Esophagus mucosa (tissue), 1 donor: ENCODE results near the gene ARHGAP6. TPM values are rescaled to one million over a fixed set of nuclear protein-coding genes. Genes with fewer than 3 reads are reported as not detected.

Source experiments
- ATAC-seq: fragments of 200-7000 bp; cut with Tn5 transposase; one replicate; pipeline ENCODE4 v1.9.1; 2020
- total RNA-seq: library from RNA; stranded (reverse); gene quantifications from one replicate; pipeline ENCODE4 v1.2.4, GENCODE V29; 2023
- donor health status: DM: yes; HTN: yes; CAD: no.

Gene ARHGAP6
- total RNA-seq, 1 donor from 2014 or later, result 0.56 TPM

DNA sequence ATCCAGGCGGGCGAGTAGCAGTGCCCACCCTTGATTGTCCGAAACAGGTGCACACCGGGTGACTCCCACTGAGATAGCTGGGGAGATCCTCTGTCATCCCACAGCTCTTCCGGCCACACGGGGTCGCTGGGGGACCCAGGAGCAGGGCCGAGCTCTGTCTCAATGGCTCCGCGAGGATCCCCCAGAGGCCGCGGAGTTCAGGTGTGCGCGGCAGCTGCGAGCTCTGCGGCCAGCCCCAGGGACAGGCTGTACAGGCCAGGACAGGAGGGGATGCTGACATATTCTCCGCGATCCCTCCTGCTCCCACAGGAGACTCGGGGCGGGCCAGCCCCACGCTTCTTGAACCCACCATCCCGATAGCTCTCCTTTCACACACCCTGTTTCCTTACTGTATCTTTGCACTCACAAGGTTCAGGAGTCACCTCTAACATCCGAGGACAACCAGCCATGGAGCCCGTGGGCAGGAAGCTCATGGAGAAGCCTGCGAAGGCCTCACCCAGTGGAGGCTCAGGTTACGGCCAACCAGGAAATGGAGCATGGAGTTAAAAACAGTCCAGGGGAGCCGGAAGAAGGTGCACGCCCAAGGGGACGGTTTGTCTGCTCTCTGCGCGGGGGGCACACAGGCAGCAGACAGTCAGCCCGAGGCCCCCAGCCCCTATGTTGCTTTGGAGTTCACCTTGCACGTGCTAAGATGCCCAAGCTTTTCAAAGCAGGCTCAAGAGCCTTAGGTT lies 450.4 kb downstream of the ARHGAP6 start:
- peak; percentile 35 for ATAC-seq

DNA sequence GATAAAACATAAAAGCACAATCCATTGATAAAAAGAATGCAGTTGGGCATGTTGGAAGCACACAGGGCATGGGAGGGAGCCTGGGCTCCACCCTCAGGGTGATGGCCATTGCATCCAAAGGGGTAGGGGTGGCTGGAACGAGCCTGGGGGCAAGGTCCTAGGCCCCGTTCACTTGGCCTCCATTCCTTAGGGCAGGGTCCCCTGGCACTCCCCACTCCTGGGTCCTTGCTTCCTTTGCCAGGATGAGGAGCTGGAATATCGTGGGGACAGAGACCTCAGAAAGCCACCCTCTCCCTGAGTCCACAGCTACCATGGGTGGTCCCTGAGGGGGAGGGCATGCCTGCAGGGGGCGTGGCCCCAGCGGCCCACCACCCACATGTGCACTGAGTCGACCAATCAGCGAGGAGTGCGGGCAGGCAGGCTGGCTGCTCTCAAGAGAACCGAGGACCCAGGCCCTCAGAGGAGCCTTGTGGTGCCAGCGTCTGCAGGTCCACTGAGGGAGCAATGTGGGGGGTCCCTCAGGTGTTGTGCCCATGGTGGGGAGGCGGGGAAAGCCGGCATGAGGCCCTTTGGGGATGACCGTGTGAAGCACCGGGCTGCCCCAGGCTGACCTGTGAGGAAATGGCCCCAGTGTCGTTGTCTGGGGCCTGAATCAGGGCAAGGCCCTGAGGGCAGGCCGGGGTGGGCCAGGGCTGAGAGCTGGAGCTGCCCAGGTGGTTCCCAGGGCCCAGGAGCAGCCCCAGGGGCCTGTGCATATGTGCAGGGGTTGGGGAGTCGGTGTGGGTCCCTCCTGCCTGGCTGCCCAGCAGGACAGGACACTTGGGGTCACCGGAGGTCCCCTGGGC lies 451.2 kb downstream of the ARHGAP6 start:
- ATAC-seq, result peak; percentile 13

DNA sequence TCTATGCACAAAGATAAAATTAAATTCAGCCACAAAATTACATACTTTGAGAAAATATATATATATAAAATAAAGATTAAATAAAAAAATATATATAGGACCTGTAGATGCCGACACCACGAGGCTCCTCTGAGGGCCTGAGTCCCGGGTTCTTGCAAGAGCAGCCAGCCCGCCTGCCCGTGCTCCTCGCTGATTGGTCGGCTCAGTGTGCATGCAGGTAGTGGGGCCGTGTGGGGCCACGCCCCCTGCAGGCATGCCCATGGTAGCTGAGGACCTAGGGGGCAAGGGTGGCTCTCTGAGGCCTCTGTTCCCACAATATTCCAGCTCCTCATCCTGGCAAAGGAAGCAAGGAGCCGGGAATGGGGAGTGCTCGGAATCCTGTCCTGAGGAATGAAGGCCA lies 453.0 kb downstream of the ARHGAP6 start:
- no peak for ATAC-seq

DNA sequence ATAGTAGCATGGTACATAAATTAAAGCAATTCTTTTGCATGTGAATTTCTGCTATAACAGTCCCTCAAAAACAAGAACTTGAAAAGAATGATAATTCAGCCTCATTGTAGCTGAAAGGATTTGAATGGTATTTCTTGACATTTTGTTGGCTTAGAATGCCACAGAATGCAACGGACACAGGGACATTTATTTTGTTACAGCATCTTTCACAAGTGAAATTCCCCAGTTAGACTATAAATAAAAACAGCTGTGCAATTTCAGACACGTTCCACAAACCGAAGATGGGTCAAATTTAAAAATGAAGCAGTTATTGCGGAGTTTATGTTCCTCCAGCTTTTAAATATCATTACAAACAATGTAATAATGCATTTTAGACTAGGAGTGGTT lies 455.3 kb downstream of the ARHGAP6 start:
- ATAC-seq, result no peak

DNA sequence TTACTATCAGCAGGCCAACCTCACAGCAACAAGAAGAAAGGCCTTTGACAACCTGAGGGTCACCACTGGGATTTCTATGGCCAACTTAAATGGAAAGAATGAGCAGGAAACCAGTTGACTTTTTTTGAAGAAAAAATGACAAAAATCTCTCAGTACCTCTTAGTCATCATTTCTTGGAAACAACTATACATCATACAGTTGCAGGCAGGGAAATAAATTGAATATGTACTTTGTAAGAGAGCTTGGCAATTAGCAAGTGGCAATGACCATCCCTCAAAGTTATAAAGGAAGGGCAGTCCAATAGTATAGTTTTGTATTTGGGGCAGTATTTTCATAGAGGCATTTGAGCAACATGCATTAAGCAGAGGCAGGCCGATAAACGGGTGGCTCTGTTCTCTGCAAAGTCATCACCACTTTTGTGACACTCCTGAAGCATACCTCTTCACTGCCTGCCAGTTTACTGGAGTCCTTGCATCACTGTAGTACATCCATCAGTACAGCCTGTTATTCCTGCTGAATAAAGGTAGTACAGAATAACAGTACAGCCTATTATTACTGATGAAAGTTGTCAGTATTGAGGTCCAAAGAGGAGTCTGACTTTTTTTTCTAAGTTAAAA lies 455.8 kb downstream of the ARHGAP6 start:
- ATAC-seq, result no peak

DNA sequence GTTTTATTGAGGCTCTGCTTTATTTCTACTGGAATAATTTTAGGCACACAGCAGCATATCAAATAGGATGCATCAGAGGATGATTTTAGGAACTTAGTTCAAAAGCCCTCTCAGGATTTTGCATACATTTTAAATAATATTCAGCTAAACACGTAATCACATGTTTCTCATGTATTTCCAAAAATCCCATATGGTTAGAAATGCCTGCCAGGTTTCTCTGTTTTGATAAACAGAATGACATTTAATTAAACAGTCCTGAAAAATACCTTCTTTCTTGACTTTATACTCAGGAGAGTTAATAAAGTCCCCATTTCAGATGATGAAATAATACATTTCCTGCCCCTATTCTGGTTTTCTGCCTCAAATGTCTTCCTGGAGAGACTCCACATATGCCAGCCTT lies 459.0 kb downstream of the ARHGAP6 start:
- ATAC-seq, result no peak

DNA sequence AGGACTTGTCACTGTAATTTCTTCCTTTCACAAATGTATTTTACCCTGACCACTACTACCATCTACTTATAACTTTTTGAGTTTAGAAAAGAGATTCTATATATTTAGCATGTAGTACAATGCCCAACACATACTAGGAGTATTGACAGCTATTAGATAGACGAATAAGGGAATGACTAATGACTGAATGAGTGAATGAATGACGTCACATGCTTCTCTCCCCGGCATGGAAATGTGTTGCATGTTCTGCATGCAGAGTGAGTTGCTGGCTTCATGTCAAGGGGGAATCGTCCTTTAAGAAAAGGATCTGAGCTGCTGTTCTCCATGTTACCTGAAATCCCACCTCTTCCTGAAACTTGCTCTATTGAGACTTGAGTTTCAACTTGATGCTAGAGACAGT lies 459.9 kb downstream of the ARHGAP6 start:
- no peak for ATAC-seq

DNA sequence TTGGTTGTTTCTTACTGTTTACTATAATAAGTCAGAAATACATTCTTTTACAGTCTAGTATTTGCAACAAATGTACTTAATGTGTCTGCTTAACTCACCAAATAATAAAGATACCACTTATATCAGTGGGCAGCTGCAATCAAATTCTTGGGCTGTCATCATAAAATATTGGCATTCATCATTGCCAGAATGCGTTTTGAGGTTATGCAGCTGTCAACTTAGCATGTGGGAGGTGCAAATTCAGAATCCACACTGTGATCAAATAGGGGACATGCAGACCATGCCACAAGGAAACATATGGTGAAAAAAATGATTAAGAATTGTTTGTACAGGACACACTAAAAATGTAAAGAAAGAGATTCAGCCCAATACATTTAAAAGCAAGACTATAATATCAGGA lies 468.0 kb downstream of the ARHGAP6 start:
- ATAC-seq, result no peak

DNA sequence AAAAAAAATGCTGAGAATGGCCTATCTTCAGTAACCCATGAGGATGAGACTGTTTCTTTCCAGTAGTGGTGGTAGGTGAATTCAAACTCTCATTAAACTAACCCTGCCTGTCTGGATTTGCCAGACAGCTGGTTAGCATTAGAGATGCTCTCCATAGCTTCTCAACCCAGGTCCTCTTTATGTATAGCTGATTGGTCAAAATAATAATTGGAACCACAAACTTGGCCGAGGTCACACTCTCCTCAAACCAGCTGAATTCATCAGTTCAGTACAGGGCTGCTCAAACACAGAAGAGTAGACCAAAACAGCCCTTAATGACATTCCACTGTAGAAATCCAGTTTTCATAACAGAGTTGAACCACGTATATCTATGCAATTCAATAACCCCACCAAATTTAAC lies 469.2 kb downstream of the ARHGAP6 start:
- no peak for ATAC-seq

DNA sequence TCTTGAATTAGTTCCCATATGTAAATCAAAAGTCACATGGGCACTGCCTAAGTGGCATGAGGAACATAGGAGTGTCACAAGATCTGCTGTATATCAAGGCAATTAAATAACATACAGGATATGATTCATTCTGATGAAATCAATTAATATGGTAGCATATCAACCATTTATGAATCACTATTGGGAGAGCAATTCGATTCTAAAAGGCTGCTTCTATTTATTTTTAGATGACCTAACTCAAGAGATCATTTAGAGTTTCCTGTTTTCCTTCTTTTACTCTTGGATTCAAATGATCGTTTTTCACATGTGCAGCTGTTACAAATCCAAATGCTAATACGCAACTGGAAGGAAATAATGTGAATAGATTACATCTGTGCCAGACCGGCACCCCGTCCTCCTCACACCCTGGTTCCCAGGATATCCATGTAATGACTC lies 472.7 kb downstream of the ARHGAP6 start:
- peak; percentile 30 for ATAC-seq

DNA sequence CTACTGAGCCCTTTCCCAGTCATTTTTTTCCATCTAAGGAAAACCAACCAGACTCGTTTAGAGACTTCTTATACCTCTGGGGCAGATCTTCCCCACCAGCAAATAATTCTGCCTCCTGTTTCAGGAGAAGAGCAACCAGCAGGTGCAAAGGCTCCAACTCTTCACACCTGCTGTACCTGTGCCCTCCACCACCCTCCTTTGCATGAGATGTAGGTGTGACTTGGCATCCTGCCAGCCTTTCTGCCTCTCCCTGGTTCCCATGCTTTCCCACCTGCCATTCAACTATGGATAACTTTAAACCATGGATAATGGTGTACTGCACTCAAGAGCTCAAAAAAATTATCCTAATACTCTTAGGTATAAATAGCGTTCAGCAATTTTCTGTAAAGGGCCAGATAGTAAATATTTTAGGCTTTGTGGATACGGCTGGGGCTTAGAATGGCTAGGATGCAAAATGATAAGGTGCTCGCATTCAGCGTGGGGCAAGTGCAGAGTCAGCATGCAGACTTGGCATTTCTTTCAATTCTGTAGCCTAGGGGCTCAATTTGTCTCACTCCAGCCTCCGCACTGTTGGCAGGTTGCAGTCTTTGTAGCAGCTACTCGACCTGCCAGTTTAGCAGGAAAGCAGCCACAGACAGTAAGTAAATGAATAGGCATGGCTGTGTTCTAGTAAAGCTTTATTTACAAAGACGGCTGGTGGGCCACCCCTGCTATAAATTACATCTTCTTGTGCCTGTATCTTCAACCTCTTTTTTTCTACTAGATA lies 474.8 kb downstream of the ARHGAP6 start:
- ATAC-seq, result peak; percentile 81

DNA sequence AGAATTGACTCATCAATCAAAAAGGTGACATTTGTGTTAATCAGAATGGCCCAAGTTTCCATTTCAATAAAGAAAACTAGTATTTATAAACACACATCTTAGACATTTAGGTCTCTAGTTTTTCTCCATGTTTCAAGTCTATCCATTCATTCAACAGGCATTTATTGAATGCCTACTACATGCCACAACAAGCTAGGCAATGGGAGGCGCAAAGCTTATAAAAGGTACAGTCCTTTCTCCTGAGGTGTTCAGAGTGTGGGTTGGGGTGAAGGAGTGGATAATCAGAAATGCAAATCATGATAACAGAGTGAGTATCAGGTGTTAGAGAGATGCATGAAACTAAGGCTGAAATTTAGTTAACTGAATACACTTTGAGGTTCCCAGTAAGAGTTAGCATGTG lies 476.6 kb downstream of the ARHGAP6 start:
- ATAC-seq, result peak; percentile 55

DNA sequence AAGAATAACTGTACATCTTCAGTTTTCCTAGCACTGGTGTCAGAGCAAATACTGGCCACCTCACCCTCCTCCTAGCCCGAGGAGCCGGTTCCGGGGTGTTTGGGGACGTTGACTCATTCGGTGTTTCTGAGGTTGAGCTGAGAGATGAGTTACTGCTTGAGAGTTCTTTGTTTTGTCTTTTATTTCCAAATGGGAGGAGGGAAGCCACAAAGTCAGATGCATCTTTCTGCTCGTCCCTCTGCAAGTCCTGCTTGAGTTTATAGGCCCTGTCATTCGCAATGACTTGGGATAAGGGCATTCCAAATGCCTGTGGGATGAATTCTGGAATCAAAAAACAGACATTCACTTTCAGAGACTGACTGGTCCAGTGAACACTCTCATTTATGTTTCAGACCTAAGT lies 477.1 kb downstream of the ARHGAP6 start:
- ATAC-seq, result peak; percentile 79

DNA sequence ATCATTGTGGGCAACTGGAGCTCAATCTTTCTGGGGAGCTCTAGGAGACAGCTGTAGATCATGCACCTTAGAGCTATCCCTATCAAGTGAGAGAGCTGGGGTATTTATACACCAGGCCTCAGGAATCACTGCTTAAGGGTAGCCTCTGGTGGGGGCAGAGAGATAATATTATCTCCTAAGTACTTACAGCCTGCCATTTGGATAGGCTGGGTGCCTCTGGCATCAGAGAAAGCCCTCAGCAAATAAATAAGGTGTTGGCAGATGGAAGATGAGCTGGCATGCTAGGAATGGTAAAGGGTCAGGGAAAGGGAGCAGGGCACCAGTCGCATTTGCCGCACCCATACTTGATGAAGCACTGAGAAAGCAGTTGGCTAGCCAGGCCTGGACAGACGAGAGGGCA lies 478.7 kb downstream of the ARHGAP6 start:
- no peak for ATAC-seq

DNA sequence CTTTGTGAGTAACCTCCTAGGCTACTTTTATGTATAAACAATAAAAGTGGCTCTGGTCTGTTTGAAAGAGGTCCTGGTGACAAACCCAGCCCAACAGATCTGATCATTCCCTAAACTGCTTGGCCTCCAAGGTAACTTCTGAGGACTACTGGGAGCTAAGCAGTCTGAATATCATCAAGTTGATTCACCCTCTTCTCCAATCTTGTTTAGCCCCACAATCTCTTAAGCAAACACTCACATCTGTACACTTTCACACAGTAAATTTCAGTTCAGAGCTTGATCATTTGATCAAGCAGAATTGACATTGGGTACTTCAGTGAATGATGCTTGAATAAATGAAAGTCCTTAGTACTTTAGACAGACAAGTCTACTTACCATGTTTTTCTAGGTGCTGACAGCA lies 479.9 kb downstream of the ARHGAP6 start:
- no peak for ATAC-seq

DNA sequence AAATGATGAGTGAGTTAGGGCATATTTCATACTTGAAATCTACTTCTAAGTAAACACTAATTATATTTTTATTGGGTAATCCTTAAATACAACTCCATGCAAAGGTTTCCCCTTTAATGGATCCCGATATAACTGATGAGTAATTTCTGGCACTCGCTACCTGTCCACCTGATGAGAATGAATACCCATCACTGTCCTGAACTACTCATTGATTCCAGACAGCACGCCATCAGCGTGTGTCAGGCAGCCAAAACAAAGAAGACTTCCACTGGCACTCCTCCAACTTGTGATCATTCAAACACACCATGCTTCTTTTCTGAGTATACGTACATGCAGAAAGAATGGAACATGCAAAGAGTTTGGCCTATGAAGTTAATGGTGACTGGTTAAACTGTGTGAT lies 485.1 kb downstream of the ARHGAP6 start:
- no peak for ATAC-seq

DNA sequence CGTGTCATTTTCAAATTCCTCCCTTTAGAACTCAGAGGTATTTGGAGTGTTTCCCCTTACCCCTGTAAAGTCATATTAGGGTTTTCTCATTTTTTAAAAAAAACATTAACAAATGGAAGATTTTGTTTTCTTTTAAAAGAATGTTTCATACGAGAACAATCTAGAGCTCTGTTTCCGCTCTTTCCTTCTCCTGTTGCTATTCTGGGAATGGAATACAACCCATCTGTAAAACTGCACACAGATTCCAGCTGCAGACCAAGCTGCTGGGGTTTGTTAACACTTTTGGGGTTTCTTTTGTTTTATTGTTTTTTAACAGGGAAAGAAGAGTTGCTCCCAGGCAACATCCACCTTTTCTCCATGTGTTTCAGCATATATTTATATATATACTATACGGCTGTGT lies 493.3 kb downstream of the ARHGAP6 start:
- no peak for ATAC-seq

DNA sequence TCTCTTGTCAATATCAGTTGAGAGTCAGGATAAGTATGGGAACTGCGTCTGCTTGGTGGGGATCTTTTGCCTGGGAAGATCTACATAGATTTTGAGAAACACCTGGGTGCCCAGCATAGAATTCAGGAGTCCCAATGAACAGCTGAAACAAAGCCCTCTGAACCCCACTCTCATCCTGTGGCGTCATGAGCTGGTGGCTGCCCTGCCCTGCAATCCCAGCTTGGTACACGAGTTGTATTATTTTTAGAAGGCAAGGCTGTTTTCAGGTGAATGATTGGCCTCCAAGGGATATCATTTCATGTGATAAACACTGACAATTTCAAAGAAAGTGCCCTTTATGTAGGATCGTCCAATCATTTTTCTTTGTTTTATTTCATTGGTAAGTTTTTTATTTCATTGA lies 493.8 kb downstream of the ARHGAP6 start:
- ATAC-seq, result no peak

DNA sequence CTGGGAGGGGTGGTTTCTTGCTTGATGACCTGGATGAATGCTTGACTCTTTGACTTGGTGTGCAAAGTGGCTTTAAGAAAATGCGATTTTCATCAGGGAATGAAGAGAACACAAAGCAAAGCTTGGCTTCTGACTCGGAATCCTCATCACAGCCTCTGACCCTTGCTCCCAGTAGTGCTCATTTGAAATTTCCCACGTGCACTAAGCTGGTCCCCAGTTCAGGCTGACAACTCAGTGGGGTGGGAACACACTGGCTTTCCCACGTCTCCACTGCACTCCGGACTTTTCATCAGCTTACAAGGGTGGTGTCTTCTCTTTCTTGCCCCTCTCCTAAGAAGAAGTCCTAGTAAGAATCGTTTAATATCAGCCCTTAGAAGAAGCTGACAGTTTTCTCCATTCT lies 501.3 kb downstream of the ARHGAP6 start:
- ATAC-seq, result no peak

DNA sequence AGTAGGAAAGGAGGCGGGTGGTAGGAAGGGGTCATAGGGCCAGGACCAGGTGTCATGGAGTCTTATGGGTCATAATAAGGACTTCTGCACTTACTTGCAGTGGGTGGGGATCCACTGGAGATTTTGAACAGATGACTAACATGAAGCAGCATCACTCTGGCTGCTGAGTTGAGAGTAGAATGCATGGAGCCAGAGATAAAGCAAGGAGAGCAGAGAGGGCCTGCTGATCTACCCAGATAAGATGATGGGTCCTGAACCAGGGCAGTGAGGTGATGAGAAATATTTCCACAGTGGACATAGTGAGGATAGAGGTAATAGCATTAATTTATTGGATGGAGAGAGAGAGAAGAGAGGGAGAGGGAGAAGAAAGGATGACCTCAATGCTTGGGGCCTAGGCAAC lies 506.6 kb downstream of the ARHGAP6 start:
- no peak for ATAC-seq

DNA sequence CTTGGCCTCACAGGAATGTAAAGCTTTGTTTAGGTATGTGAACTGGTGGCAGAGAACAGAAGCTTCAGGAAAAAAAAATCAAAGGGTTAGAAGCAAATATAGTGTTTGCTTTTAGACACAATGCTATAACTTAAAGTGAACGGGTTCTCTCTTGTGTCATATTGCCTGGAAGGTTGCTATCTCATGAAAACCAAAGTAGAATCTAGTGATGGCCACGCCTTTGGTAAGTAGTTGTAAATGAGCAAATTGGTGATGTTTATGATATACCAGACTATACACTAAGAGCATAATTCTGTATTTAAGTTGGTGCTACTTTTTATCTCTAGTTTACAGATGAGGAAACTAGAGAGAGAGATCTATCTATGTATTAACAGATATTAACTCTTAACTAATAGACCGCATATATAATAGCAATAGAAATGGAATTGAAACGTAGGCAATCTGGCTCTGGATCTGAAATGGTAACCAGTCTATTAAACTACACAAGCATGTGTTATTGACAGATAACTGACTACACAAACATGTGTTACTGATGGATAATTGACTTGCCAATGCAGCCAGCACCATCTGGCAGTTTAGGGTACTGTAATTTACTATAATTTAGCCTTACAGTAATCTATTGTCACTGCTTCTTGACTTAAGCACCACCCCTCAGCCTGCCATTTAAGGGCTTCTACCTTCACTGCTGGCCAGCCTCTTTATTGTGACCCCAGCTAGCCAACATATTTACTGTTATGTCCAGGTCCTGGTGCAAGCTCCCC lies 513.7 kb downstream of the ARHGAP6 start:
- no peak for ATAC-seq

DNA sequence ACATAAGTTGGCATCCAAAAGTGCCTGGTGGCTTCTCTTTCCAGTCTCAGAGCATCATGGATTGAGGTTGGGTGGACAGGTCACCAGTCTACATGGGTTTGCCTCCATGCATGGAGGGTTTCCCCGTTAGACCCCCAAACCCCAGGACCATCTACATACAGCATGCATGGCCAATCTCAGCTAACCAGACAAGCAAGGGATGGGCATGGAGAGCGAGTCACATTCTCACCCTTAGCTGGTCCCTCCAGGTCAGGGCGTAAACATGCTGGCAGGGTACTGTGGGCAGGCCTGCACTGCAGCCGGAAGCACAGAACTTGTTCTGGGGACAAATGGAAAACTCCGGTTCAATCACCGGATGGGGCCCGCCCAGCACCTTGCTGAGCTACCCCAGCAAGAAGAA lies 517.3 kb downstream of the ARHGAP6 start:
- ATAC-seq, result peak; percentile 31
